Common myeloid progenitor, CD34-positive (primary cell): ENCODE results near the gene RASL10B.

Experiments used
- CTCF ChIA-PET: fragments of 350-600 bp; sonication (Branson Sonifier 250); formaldehyde crosslinking; loops from one replicate; lab custom pipeline; 2021; ENCODE audit warnings: antibody characterized with exemption; lab: Charles Lee
- POLR2A ChIA-PET: fragments of 350-600 bp; sonication (Branson Sonifier 250); formaldehyde crosslinking; loops from one replicate; lab custom pipeline; 2021; ENCODE audit warnings: antibody characterized with exemption; lab: Charles Lee
- DNase-seq, 3 donors: peaks; one replicate each; pipeline versions ENCODE4 v3.0.0 to v3.0.0-alpha.2; 2013
- H3K27ac ChIP-seq, 2 experiments: 1 replicate in 1 of 2; 2 replicates in 1 of 2; pipeline ENCODE4 v1.7.0; 2013; ENCODE audit warnings: inconsistent platforms in 2 of 2, low read length in 2 of 2, mild to moderate bottlenecking in 2 of 2, low read depth in 1 of 2, moderate library complexity in 1 of 2; ENCODE audit not compliant: severe bottlenecking in 2 of 2, insufficient read depth in 1 of 2, poor library complexity in 1 of 2
- H3K27me3 ChIP-seq, 5 experiments: replicated peaks in 2 of 5; 1 replicate in 3 of 5; 2 replicates in 2 of 5; pipeline versions ENCODE4 v1.6.1 to v1.7.0; 2013; ENCODE audit warnings: low read length in 4 of 5, mild to moderate bottlenecking in 2 of 5, moderate library complexity in 2 of 5, inconsistent platforms in 1 of 5; ENCODE audit not compliant: insufficient read depth in 5 of 5, control insufficient read depth in 4 of 5
- H3K36me3 ChIP-seq, 4 experiments: 1 replicate in 2 of 4; 2 replicates in 2 of 4; pipeline versions ENCODE4 v1.6.1 to v1.7.0; 2013; ENCODE audit warnings: low read length in 3 of 4, control low read depth in 1 of 4, mild to moderate bottlenecking in 1 of 4; ENCODE audit not compliant: control insufficient read depth in 4 of 4, insufficient read depth in 4 of 4
- H3K4me1 ChIP-seq, 4 experiments: 1 replicate in 3 of 4; 2 replicates in 1 of 4; pipeline versions ENCODE4 v1.6.1 to v1.7.1; 2013; ENCODE audit warnings: low read length in 3 of 4, mild to moderate bottlenecking in 3 of 4, control low read depth in 1 of 4, inconsistent platforms in 1 of 4, moderate library complexity in 1 of 4; ENCODE audit not compliant: control insufficient read depth in 4 of 4, insufficient read depth in 4 of 4; ENCODE audit errors: control extremely low read depth in 1 of 4
- H3K4me3 ChIP-seq, 7 experiments: 1 replicate in 4 of 7; 2 replicates in 3 of 7; pipeline versions ENCODE4 v1.5.1 to v1.7.0; 2013; ENCODE audit warnings: mild to moderate bottlenecking in 7 of 7, low read length in 6 of 7, moderate library complexity in 6 of 7, inconsistent platforms in 2 of 7, low read depth in 2 of 7, control low read depth in 1 of 7; ENCODE audit not compliant: insufficient read depth in 4 of 7, control insufficient read depth in 1 of 7; ENCODE audit errors: extremely low read depth in 1 of 7
- H3K9me3 ChIP-seq, 5 experiments: 1 replicate in 4 of 5; 2 replicates in 1 of 5; pipeline versions ENCODE4 v1.6.1 to v1.7.1; 2013; ENCODE audit warnings: low read length in 4 of 5, mild to moderate bottlenecking in 2 of 5, inconsistent platforms in 1 of 5, low read depth in 1 of 5, moderate library complexity in 1 of 5; ENCODE audit not compliant: control insufficient read depth in 4 of 5, insufficient read depth in 2 of 5; ENCODE audit errors: control extremely low read depth in 1 of 5
- WGBS: methylation state at CpG from one replicate; pipeline ENCODE4 v1.1.5; 2013; ENCODE audit not compliant: insufficient coverage; 5-methylcytosine and 5-hydroxymethylcytosine counted together

Gene RASL10B

DNA sequence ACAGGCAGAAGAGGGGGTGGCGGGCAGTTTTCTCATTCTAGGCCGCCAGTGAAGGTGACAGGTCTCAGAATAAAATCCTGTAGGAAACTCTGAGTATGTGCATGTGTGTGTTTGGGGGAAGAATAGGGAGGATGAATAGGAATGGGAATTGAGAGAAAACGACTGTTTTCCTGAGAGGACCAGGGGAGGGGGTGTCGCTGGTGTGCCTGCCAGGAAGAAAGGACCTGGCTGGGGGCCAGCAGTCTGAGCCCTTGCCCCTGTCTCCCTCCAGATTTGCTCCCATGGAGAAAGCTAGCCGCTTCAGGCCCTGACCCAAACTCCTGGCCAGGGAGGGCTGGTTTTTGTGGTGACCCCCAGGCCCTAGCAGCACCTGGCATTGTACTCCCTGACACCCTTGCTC, 43.6 kb downstream of the RASL10B start:
- Histone ChIP-seq H3K27me3 (no peaks in the 10 kb centered on the region), H3K36me3 (peaks cover 3 to 7% (median 4%) of the 10 kb centered on the region in 4 experiments), H3K9me3 (no peaks in the 10 kb centered on the region), H3K4me1 (peaks cover 4 to 48% (median 38%) of the 10 kb centered on the region in 4 experiments), H3K27ac (no peak overlapping the region), H3K4me3 (no peak overlapping the region)
- POLR2A ChIA-PET, result no interaction called here
- CTCF ChIA-PET, result interaction anchor here (0.9 to 24.9 kb wide), 6 partner anchors 8 to 37 kb away, joined by 3 to 482 read pairs (median 4); partner anchors contain the start of gene TAF15
- WGBS, result 68% methylated on average over 5 of the region's 5 CpGs
- no peak for DNase-seq

DNA sequence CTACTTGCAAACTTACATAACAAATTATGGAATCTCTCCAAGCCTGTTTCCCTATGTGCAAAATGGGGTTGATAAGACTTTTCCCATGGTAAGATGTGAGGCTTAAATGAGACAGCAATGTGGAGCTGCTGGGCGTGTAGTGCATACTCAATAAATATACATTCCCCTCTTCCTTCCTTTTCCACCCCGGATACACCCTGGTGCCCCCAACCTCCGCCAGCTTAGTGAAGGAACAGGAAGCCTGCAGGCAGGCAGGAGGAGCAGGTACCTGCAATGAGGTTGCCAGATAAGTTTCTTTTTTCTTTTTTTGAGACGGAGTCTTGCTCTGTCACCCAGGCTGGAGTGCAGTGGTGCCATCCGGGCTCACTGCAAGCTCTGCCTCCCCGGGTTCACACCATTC, 44.1 kb downstream of the RASL10B start:
- Histone ChIP-seq H3K9me3 (no peaks in the 10 kb centered on the region), H3K4me3 (peak overlapping the region in 1 of 7 experiments; percentile 32), H3K27ac (no peak overlapping the region), H3K36me3 (peaks cover 3 to 7% (median 4%) of the 10 kb centered on the region in 4 experiments), H3K27me3 (no peaks in the 10 kb centered on the region), H3K4me1 (peaks cover 4 to 48% (median 38%) of the 10 kb centered on the region in 4 experiments)
- DNase-seq, result peak in 2 of 3 donors; percentile 48 to 62
- CTCF ChIA-PET, result interaction anchor here (0.9 to 24.9 kb wide), 4 partner anchors 9 to 36 kb away, joined by 3 to 482 read pairs (median 4); partner anchors contain the start of gene TAF15
- no CpG with 5 or more reads among the region's 6 CpGs for whole genome bisulfite sequencing
- POLR2A ChIA-PET, result no interaction called here

DNA sequence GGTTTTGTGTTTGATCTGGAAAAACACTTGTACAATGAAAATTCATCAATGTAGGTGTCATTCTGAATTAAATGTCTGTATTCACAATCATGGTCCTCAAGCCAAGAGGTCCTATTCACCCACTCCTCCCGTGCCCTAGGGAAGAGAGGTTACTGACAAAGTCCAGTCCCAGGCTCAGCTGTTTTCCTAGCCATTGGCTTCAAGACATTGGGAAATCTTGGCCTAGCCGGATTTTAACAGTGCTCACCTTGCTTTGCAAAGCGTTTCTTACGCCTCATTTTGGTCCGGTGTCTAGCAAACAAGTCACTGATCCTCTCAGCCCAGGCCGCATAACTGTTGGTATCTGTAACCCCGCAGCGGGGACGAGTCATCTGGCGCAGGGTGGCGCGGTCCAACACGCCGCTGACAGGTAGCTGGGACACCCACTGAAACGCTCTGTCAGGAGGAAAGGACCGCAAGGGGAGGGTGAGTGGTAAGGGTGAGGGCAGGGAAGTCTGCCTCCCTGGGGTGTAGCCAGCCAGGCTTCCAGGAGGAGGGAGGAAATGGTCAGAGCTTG, 47.3 kb downstream of the RASL10B start:
- Histone ChIP-seq H3K27ac (no peak overlapping the region), H3K4me3 (no peak overlapping the region), H3K36me3 (peaks cover 3 to 7% (median 4%) of the 10 kb centered on the region in 4 experiments), H3K9me3 (no peaks in the 10 kb centered on the region), H3K4me1 (peaks cover 2 to 25% (median 21%) of the 10 kb centered on the region in 4 experiments), H3K27me3 (no peaks in the 10 kb centered on the region)
- CTCF ChIA-PET, result interaction anchor here (0.7 to 24.9 kb wide), 7 partner anchors 8 to 33 kb away, joined by 3 to 482 read pairs (median 9); partner anchors contain the start of genes MMP28 and TAF15
- 96% methylated on average over 16 of the region's 16 CpGs for WGBS
- DNase-seq, result no peak
- POLR2A ChIA-PET, result no interaction called here

DNA sequence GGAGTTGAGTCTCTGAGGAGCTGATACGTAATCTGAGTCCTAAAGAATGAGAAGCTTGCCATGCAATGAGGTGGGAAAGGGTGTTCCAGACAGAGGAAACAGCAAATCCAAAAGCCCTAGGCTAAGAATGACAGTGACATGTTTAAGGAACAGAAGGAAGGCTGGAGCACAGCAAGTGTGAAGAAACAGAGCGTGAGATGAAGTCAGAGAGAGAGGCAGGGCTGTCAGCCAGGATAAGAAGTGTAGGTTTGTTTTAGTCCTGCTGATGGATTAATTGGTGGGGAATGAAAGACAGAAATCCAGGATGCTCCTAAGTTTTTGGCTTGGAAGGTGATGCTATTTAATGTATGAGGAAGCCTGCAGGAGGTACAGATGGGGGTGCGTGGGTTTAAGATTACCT, 49.5 kb downstream of the RASL10B start:
- H3K4me1 ChIP-seq, result peaks cover 0 to 10% (median 0%) of the 10 kb centered on the region in 4 experiments
- DNase-seq, result no peak
- no peak overlapping the region for H3K4me3 ChIP-seq
- ChIA-PET CTCF (interaction anchor here (1.6 to 24.9 kb wide), 6 partner anchors 8 to 69 kb away, joined by 3 to 482 read pairs (median 11); partner anchors contain the start of genes MMP28 and TAF15), POLR2A (interaction anchor here (1.0 kb wide), 1 partner anchor 14 kb away, joined by 3 read pairs; the partner anchor contains the start of gene MMP28)
- H3K9me3 ChIP-seq, result no peaks in the 10 kb centered on the region
- no peak overlapping the region for H3K27ac ChIP-seq
- no peaks in the 10 kb centered on the region for H3K27me3 ChIP-seq
- H3K36me3 ChIP-seq, result peaks cover 3 to 8% (median 6%) of the 10 kb centered on the region in 4 experiments
- 97% methylated on average over 3 of the region's 3 CpGs for WGBS

DNA sequence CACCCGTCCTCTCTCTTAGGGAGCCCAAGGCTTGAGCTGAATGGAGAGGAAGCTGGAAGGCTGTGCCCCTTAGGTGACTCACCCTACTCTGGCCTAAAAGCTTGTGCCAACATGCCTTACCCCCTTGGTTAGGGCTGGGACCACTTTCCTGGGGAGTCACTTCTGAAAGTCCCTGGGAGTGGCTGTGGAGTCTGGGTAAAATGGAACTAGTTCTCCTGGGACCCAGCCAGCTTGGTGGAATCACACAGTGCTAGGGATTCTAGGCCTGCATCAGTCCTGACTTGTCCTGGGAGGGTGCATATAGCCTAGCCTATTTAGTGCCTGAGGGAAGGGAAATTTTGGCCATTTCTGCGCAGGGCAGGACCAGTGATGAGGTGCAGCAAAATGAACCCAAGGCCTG, 53.5 kb downstream of the RASL10B start:
- H3K27me3 ChIP-seq, result no peaks in the 10 kb centered on the region
- 100% methylated on average over 1 of the region's 2 CpGs for WGBS
- POLR2A ChIA-PET, result no interaction called here
- CTCF ChIA-PET, result interaction anchor here (1.0 to 2.9 kb wide), 3 partner anchors 17 to 24 kb away, joined by 3 to 16 read pairs (median 5); no protein-coding TSS in a partner anchor
- no peaks in the 10 kb centered on the region for H3K9me3 ChIP-seq
- peaks cover 6 to 16% (median 10%) of the 10 kb centered on the region in 4 experiments for H3K4me1 ChIP-seq
- no peak for DNase-seq
- peaks cover 0 to 5% (median 0%) of the 10 kb centered on the region in 4 experiments for H3K36me3 ChIP-seq
- no peak overlapping the region for H3K4me3 ChIP-seq
- no peak overlapping the region for H3K27ac ChIP-seq

DNA sequence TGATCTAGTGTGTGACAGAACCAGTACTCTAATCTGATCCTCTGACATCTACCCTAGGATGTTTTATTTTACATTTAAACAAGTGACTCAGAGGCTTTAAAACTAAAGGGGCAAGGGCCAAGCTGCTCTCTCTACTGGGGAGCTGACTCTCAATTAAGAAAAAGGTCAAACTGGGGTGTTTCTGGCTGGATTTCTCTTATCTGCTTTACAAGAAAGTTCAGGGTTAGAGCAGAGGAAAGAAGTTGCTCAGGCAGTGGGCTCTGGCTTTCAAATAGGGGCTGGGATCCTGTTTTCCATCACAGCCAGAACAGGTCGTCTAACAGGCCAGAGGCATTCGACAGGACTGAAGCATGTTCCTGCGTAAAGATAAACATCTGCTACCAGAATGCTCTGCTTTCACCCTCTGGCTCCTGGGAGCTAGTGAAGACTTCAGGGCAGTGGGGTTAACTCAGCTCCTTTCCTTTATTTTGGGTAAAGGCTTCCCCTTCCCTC, 55.5 kb downstream of the RASL10B start:
- Histone ChIP-seq H3K36me3 (peaks cover 0 to 5% (median 0%) of the 10 kb centered on the region in 4 experiments), H3K4me1 (peaks cover 6 to 20% (median 10%) of the 10 kb centered on the region in 4 experiments), H3K27ac (no peak overlapping the region), H3K4me3 (no peak overlapping the region), H3K9me3 (no peaks in the 10 kb centered on the region), H3K27me3 (no peaks in the 10 kb centered on the region)
- ChIA-PET POLR2A (no interaction called here), CTCF (interaction anchor here (1.2 to 3.9 kb wide), 7 partner anchors 10 to 23 kb away, joined by 3 to 19 read pairs (median 6); no protein-coding TSS in a partner anchor)
- WGBS, result 30% methylated on average over 3 of the region's 3 CpGs
- no peak for DNase-seq
